Measurements from ENCODE around the gene ADAMTSL3.

The ADAMTSL3 gene, protein sequence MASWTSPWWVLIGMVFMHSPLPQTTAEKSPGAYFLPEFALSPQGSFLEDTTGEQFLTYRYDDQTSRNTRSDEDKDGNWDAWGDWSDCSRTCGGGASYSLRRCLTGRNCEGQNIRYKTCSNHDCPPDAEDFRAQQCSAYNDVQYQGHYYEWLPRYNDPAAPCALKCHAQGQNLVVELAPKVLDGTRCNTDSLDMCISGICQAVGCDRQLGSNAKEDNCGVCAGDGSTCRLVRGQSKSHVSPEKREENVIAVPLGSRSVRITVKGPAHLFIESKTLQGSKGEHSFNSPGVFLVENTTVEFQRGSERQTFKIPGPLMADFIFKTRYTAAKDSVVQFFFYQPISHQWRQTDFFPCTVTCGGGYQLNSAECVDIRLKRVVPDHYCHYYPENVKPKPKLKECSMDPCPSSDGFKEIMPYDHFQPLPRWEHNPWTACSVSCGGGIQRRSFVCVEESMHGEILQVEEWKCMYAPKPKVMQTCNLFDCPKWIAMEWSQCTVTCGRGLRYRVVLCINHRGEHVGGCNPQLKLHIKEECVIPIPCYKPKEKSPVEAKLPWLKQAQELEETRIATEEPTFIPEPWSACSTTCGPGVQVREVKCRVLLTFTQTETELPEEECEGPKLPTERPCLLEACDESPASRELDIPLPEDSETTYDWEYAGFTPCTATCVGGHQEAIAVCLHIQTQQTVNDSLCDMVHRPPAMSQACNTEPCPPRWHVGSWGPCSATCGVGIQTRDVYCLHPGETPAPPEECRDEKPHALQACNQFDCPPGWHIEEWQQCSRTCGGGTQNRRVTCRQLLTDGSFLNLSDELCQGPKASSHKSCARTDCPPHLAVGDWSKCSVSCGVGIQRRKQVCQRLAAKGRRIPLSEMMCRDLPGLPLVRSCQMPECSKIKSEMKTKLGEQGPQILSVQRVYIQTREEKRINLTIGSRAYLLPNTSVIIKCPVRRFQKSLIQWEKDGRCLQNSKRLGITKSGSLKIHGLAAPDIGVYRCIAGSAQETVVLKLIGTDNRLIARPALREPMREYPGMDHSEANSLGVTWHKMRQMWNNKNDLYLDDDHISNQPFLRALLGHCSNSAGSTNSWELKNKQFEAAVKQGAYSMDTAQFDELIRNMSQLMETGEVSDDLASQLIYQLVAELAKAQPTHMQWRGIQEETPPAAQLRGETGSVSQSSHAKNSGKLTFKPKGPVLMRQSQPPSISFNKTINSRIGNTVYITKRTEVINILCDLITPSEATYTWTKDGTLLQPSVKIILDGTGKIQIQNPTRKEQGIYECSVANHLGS (N-terminal part only)

DNA sequence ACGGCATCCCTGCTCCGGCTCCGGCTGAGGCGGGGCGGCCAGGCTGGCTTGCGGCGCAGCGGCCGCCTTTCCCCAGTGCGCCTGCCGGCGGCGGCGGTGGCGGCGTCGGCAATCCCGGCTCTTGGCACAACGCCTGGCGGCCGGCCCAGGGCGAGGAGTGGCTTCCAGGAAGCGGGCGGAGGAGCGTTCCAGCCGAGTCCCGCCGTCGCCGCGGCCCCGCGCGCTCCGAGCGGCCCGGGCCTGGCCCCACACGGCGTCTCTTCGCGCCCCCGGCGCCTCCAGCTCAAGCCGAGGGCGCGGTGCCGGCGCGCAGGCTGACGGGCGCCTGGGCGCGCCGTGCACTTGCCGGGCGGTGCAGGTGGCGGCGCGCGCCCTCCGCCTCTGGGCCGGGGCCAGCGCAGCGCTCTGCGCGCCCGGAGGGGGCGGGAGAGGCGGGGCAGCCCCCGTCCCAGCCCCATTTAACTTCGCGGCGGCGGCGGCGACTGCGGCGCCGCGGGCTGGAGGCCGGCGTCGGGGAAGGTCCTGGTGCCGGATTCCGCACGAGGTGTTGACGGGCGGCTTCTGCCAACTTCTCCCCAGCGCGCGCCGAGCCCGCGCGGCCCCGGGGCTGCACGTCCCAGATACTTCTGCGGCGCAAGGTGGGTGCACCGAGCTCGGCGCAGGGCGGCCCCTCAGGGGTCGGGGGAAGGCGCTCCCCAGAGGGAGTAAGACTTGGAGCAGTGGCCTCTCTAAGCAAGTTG is at the start of gene ADAMTSL3:
ADAMTSL3 (plus strand) TSS at position 485 of the 740 bp plus-strand sequence. CDS start 1,639 bp downstream, outside the sequence.
- no peak for DNase-seq

DNA sequence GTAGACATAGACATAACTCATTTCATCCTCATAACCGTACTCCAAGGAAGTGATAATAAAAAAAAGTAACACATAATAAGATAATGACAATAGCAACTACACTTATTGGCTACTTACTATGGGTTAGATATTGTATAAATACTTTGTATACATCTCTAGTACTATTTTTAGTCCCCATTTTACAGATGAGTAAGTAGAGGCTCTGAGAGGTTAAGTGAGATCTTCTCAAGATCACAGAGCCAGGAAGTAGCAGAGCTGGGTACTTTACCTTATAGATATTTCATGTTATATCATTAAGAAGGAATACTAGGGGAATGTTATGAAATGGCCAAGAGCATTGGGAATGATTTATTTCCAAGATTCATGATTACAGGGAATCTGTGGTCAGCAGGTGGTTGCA is 49.4 kb upstream of the ADAMTSL3 start:
- DNase-seq = no peak

DNA sequence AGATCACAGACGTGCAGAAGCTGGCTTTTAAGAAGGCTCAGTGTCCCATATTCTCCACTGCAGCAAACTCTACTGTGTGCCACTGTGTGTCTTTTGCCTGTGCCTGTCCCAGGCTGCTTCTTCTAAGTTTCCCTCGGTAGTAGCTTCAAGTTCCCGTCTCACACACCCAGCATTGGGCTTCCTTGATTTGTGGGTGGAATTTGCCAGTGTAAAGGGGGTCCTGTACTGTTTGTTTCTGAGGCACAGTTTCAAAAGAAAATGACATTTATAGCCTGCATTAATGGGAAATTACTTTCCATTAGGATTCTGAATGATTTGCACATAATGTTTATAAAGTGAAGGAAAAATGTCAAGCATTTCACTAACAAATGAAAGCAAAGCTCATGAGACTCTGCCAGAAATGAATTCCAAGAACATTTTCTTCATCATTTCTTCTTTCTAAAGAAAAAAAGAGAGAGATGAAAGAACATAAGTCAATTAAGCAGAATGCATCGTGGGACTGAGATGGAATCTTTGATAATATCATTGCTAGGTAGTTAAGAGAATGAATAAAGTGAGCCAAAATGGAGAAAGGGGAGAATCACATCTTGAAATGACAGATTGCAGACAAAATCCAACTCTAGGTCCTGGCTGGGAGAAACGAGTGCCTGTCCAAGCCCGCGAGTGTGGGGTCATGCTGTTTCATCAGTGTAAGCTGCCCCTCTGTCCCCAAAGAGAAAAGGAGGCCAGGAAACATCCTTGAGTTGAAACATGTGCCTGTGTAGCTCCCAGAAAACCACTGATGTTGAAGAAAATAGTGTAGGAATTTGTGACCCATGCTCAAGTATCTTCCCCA is 48.6 kb upstream of the ADAMTSL3 start:
- DNase-seq = no peak

DNA sequence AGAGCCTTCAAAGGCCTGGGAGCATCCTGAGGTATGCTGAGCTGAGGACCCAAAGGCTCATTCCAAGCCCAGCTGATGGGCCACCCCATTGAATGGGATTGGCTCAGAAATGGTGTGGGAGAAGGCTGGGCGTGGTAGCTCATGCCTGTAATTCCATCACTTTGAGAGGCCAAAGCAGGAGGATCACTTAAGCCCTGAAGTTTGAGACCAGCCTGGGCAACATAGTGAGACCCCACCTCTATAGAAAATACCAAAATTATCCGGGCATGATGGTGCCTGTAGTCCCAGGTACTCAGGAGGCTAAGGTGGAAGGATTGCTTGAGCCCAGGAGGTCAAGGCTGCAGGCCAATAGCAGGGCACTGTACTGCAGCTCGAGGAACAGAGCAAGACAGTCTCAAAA is 43.8 kb upstream of the ADAMTSL3 start:
- no peak for DNase-seq

DNA sequence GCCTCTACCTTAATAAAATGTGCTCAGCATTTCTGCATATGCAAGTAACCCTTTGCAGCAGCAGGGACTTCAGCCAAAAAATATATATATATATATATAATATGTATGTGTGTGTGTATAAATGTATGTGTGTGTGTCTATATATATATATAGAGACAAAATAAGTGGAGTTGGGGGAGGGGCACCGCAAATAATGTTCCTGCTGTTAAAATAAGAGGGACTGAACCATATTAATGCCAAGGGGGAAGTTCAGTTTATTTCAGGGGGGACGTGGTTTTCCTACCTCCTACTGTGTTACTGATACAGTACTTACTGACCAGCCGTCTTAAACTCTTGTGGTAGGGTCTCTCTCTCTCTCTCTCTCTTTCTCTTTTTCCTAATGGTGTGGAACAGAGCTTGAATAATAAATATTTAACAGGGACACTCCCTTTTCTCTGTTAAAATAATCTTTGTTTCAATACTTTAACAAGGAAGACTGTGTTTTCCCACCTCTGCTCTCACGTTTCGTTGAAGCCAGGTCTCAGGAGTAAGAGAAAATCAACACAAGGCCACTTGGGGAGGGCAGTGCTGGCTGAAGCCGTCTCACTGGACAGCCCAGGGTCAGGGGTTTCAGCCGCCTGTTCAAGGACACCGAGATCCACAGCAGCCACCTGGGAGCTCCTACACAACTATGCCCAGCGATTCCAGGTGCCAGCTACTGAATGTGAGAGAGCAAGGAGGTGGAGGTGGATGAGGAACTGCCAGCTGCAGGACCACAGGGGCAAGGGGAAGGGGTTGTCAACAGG is 42.8 kb upstream of the ADAMTSL3 start:
- DNase-seq = no peak

DNA sequence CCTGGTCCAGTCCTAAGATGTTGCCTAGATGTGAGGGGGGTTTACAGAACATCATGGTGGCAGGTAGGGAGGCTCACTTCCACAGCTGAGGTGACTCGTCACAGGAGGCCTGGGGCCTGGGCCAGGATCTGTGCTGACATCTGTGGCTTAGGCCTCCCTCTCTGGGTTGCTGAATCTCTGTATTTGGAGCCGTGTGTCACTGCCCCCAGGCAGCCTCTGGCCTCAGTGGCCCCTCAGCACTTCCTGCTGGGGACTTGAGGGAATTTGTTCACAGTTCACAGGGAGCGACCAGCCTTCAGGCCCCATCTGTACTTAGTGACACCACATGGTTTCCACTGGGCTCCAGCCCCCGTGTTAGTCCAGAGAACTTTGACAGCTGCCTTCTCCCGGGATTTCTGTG is 41.7 kb upstream of the ADAMTSL3 start:
- DNase-seq = no peak

DNA sequence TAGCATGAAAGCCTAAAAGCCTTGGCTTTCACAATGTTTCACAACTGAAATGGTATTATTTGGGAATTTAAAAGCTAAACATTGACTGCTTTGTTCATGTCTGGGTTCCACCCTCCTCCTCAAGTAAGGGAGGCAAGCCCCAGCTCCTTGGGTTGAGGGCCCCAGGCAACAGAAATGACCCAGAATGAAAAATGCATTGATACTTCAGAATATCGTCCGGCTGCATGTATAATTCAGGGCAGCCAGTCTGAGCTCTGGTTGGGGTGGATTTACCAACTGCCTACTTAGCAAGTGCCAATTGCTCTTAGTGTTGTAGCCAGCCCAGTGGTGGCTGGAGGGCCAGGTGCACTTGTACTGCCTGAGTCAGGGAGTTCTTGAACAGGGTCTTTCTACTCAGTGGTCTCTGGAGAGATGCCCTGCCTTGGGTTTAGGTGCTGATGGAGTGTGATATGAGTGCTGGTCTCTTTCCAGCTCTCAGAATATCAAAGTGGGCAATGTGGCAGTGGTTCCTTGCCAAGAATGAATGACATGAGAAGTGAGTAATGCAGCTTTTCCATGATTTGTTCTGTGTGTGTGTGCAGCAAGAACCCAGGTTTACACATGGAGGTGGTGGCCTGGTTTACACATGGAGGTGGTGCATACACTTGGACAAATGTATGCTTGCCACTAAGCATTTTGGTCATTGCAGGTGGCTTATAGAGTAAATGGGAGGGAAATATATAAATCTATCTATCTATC is 40.9 kb upstream of the ADAMTSL3 start:
- no peak for DNase-seq

DNA sequence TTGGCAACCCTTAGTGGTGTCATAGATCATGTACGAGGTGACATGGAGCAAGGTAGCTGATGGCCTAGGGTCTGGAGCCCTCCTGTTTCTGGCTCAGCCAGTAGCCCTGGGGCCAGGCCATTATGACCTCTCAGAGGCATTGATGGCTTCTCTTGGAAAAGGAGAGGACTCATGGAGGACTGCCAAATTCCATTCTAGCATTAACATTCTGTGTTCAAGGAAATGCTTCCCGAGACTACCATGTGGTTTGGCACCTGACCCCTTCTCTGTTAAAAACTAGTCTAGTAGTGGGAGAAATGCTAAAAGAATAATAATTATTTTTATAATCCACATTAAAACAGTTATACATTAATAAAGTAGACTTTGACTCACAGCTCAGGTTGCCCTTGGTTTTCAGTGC is 40.2 kb upstream of the ADAMTSL3 start:
- DNase-seq = no peak

DNA sequence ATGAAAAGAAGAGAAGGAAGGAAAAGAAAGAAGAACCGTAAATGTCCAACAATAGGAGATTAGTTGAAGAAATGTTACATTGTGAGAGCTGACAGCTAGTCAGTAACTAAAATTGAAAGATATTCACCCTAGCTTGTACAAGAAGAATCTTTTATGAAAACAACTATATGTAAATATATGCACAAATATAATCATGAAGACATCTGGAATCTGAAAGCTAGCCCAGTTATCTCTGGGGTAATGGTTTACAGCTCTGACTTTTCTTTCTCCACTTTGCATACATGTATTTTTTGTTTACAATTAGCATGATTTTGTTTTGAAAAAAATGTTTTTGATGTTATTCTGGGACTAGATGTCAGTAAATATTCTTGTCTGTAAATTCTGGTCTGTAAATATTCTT is 37.1 kb upstream of the ADAMTSL3 start:
- DNase-seq = no peak

DNA sequence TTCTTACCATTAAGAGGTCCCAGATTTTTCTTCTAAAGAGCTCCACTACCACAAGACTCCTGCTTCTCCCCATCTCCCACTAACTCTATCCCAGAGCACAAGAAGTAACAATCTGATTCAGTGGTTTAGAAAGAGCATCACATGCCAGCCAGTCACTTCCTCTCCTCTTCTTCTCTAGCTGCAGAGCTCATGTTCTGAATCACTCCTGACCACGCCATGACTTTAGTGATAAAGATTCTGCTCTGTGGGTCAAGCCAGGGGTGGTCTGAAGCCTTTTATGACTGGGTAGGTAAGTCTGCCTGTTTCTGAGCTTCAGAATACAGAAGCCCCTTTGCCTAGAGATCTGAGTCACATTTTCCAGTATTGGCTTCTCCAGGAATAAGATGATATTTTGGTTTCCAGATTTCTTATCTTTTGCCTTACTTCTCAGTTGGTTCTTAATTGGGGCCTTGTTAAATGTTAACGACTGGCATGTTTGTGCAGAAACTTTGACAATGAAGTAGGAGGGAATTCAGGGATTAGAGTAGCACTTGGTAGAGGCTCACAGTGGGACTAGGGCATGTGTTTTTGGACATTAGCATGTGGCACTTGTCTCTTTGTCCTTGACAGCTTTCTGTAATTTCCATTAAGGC is 27.6 kb upstream of the ADAMTSL3 start:
- DNase-seq = no peak

DNA sequence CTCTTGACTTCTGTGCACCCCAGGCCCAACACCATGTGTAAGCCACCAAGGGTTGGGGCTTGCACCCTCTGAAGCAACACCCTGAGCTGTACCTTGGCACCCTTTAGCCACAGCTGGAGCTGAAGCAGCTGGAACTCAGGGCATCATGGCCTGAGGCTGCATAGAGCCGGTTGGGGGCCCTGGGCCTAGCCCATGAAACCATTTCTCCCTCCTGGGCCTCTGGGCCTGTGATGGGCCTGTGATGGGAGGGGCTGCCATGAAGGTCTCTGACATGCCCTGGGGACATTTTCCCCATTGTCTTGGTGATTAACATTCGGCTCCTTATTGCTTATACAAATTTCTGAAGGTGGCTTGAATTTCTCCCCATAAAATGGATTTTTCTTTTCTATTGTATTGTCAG is 22.4 kb upstream of the ADAMTSL3 start:
- DNase-seq = no peak

DNA sequence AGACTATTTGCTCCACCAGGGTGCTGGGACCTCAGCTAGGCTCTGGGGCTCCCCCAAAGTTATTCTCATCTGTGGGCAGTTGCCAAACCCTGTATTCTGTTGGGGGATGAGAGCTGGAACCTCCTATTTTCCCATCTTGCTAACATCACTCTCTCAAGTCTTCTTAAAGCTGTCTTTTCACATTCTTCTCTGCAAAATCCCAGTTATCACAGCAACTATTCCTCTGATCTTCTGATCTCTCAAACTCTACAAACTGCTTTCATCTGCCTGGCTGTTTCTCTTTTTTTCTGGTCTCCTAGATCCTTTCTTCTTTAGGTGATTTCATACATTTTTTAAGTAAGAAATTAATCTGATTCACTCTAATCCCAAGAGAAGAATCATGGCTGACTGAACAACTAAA is 10.7 kb upstream of the ADAMTSL3 start:
- DNase-seq = no peak

DNA sequence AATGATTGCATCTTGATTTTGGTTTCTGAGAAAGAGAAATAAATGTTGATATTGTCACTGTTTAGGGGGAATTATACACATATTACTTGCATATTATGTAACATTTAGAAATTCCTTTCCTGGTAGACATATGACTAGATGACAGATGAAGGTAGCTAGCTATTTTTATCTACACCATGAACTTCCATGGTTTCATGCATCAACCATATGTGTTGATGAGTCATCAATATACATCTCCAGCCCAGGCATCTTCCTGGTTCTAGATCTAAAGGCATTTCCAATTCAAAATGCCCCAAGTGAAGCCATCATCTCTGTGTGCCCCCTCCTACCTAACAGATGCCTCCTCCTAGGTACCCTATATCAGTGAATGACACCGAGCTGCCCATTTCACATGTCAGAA is 9.5 kb upstream of the ADAMTSL3 start:
- no peak for DNase-seq

DNA sequence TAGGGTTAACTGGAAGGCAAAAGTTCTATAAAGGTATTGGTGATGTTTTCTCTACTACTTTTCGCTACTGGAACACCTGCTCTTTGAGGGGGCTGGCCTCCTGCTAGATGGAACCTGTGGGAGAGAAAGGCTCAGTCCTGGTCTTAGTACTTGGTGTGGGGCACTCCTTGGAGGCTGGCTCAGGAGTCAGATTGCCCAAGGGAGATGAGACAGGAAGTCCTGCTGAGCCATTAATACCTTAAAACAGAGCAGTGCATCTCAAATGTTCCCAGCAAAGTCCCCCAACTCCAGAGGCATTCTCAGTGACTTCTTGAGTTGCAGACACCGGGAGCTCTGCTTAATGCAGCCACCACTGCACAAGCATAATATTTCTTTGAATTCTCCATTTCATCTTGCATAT is 3.1 kb upstream of the ADAMTSL3 start:
- DNase-seq = no peak

DNA sequence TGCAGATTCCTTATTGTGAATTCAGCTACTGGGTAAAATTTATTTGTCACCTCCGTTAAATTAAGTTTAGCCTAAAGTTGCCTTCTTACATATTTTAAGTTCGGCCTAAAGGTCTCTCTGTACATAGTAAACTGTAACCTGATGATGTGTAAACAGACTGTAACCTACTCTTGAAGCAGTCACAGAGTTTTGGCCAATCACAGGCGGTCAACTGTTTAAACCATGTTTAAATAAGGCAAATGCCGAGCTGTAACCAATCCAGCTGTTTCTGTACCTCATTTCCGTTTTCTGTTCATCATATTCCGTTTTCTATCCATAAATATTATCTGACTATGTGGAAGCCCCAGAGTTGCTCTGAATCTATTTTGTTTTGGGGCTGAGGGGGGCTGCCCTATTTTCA is 2.4 kb upstream of the ADAMTSL3 start:
- no peak for DNase-seq

DNA sequence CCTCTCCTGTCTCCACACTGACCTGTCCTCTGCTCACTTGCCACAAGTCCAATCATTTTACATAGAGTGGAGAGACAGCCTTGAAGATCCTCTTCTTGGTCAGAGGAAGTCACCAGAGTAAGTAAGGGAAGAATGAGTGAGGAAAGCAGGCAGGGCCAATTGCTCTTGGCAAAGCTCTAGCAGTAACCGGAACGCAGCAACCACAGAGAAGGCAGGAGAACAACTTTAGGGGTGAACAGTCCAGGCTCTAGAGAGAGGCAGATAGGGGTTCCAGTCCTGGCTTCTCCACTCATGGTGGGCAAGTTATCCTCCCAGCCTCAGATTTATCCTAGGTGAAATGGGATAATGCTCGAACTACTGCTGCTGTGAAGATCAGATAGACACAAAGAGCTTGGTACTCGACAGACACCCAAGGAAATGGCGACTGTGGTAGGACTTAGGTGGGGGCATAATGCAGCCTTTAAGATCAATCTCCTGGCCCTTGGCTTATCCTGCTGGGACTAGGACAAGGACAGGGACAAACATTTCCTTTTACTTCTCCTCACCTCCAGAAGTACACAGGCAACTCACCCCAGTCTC is 1.2 kb upstream of the ADAMTSL3 start:
- DNase-seq = no peak

DNA sequence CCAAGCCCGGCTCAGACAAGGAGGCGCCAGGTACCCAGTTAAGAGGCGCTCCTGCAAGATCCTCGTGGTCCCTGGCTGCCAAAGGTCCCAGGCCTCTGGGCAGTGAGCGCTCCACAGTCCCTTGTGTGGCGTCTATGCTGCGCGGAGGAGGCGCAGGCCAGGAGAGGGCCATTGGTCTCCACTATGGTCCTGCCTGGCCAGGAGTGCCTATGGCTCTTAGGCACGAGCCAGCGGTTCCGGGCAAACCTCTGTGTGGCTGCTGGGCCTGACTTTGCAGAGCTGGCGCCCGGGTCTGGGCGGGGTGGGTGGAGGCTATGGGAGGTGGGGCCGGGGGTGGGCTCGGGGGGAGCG is 660 bp upstream of the ADAMTSL3 start:
- DNase-seq = no peak

DNA sequence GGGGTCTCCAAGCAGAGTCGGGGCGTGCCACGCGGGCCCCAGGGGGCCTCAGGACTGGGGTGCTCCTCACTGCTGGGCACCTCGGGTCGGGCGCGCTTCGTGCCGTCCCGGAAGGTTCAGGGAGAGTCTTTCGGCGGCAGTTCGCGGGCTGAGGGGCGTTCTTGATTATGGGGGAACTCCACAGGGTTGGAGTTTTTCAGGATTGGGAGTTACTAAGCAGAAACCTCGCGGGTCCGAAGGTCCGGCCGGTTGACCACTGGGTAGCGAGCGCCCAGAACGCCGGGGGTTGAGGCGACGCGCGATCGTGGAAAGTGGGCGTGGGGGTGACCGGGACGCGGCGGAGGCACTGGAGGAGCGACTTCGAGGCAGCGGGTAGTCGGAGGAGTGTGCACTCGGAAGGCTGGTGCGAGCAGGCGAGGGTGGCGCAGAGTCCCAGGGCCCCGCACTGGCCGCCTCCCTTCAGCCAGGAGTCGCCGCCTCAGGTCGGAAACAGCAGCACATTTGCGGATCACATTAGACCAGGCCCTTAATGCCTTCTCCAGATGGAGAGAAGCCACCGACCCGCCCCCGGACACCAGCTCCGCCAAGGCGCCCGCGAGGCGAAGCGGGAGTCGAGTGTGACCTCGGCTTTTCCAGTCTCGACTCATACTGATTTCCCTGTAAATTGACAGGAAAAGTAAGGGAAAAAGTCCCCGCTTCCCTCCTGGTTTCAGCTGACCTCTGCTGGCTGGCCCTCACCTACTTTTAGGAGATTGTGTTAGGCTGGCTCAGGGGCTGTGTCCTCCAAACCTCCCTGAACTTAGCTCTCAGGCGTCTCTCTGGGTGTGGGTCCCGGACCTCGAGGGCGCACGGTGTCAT is 685 bp downstream of the ADAMTSL3 start:
- no peak for DNase-seq

Measured in activated CD4-positive, CD25-positive, alpha-beta regulatory T cell treated with anti-CD3 and anti-CD28 coated beads, Interleukin-2, amount 50 U/mL, for 72 hours (primary cell).